DND-41 (cell line): ENCODE measurements around the gene NEURL3.

ENCODE experiments used
- ATAC-seq: fragments of 200-7000 bp; cut with Tn5 transposase; 3 replicates; pipeline ENCODE4 v1.9.1; 2021; ENCODE audit warnings: low read depth; ENCODE audit not compliant: insufficient read depth
- DNase-seq: peaks from one replicate; pipeline ENCODE4 v3.0.0-alpha.2; 2020
- H2AFZ ChIP-seq: 2 replicates; pipeline ENCODE4 v1.6.0; 2012; ENCODE audit warnings: low read depth, low read length
- H3K27ac ChIP-seq: 2 replicates; pipeline ENCODE4 v1.5.1; 2012; ENCODE audit warnings: low read length, inconsistent platforms
- H3K27me3 ChIP-seq: fragments of 200-600 bp; sonication (generic); 2 replicates; pipeline ENCODE4 v1.6.0; 2012; ENCODE audit warnings: low read length, mild to moderate bottlenecking, inconsistent platforms; ENCODE audit not compliant: insufficient read depth, poor library complexity
- H3K36me3 ChIP-seq: 2 replicates; pipeline ENCODE4 v1.5.1; 2012; ENCODE audit warnings: low read length, inconsistent platforms; ENCODE audit not compliant: insufficient read depth
- H3K4me1 ChIP-seq: 2 replicates; pipeline ENCODE4 v1.5.1; 2012; ENCODE audit warnings: mild to moderate bottlenecking, low read length; ENCODE audit not compliant: insufficient read depth
- H3K4me2 ChIP-seq: 2 replicates; pipeline ENCODE4 v1.6.0; 2012; ENCODE audit warnings: mild to moderate bottlenecking, moderate library complexity, low read length, inconsistent platforms; ENCODE audit not compliant: insufficient read depth
- H3K4me3 ChIP-seq, 2 experiments: fragments of 200-600 bp in 1 of 2; shearing (Covaris generic) in 1 of 2; 2 replicates each; pipeline ENCODE4 v1.5.1; 2012 to 2016; ENCODE audit warnings: inconsistent platforms in 2 of 2, low read length in 2 of 2, mild to moderate bottlenecking in 2 of 2, low read depth in 1 of 2, moderate library complexity in 1 of 2
- H3K79me2 ChIP-seq: 2 replicates; pipeline ENCODE4 v1.6.0; 2012; ENCODE audit warnings: low read length, inconsistent platforms; ENCODE audit not compliant: insufficient read depth
- H3K9ac ChIP-seq: 2 replicates; pipeline ENCODE4 v1.6.0; 2012; ENCODE audit warnings: low read depth, mild to moderate bottlenecking, inconsistent platforms, low read length, moderate library complexity
- H3K9me3 ChIP-seq: 2 replicates; pipeline ENCODE4 v1.5.1; 2012; ENCODE audit warnings: low read length, moderate library complexity, mild to moderate bottlenecking, inconsistent platforms; ENCODE audit not compliant: insufficient read depth, severe bottlenecking
- H4K20me1 ChIP-seq: 2 replicates; pipeline ENCODE4 v1.6.0; 2012; ENCODE audit warnings: low read length; ENCODE audit not compliant: insufficient read depth
- CTCF ChIP-seq: IDR thresholded peaks from 2 replicates; pipeline ENCODE4 v1.5.1; 2012; ENCODE audit warnings: borderline replicate concordance, low read length, moderate library complexity, mild to moderate bottlenecking; ENCODE audit not compliant: poor library complexity, severe bottlenecking; ENCODE audit errors: extremely low read depth
- EZH2 ChIP-seq: IDR thresholded peaks from 3 replicates; pipeline ENCODE4 v1.6.1; 2012; ENCODE audit warnings: borderline replicate concordance, low read depth, mild to moderate bottlenecking, moderate library complexity, low read length, inconsistent platforms; ENCODE audit not compliant: severe bottlenecking

NEURL3 gene

GRCh38 chr2:96536445-96537065 lies 31.4 kb upstream of the NEURL3 start, which contains the start of gene ARID5A:
Gene ARID5A, plus strand, starts transcription at chr2:96536752. Its CDS starts 75 bp downstream, at chr2:96536827.
- Histone ChIP-seq H3K4me2 (peak within 1 kb of the TSS; percentile 91), H3K27me3 (no peaks in the 10 kb centered on the region), H3K36me3 (peaks cover 10% of the 10 kb centered on the region), H3K79me2 (peaks cover 32% of the 10 kb centered on the region), H3K9me3 (no peaks in the 10 kb centered on the region), H2AFZ (peak within 1 kb of the TSS; percentile 67), H3K4me1 (peaks cover 53% of the 10 kb centered on the region), H3K27ac (peak within 1 kb of the TSS; percentile 76), H3K4me3 (peak within 1 kb of the TSS; percentile 54 to 68), H3K9ac (peak within 1 kb of the TSS; percentile 84), H4K20me1 (peaks cover 38% of the 10 kb centered on the region)
- peak; percentile 93 for DNase-seq
- no peak for TF ChIP-seq CTCF
- no peak for TF ChIP-seq EZH2
- ATAC-seq: peak; percentile 71

GRCh38 chr2:96535331-96535730 lies 30.2 kb upstream of the NEURL3 start:
- DNase-seq (no peak), ATAC-seq (no peak)
- TF ChIP-seq EZH2 (no peak), CTCF (no peak)
- no peak overlapping the region for H2AFZ ChIP-seq
- H3K79me2 ChIP-seq: peaks cover 25% of the 10 kb centered on the region
- peaks cover 6% of the 10 kb centered on the region; the same call in 1 of the 2 replicates for H3K36me3 ChIP-seq
- no peak overlapping the region for H3K4me2 ChIP-seq
- H3K27ac ChIP-seq: no peak overlapping the region
- H3K9ac ChIP-seq: no peak overlapping the region
- H3K27me3 ChIP-seq: no peaks in the 10 kb centered on the region
- peaks cover 33% of the 10 kb centered on the region for H4K20me1 ChIP-seq
- H3K4me1 ChIP-seq: peaks cover 61% of the 10 kb centered on the region
- no peaks in the 10 kb centered on the region for H3K9me3 ChIP-seq
- no peak overlapping the region for H3K4me3 ChIP-seq

GRCh38 chr2:96534701-96535181 lies 29.6 kb upstream of the NEURL3 start:
- ATAC-seq (no peak), DNase-seq (no peak)
- TF ChIP-seq EZH2: no peak
- TF ChIP-seq CTCF: no peak
- H4K20me1 ChIP-seq: peaks cover 27% of the 10 kb centered on the region
- no peak overlapping the region for H3K27ac ChIP-seq
- no peak overlapping the region for H2AFZ ChIP-seq
- H3K4me3 ChIP-seq: no peak overlapping the region
- no peak overlapping the region for H3K9ac ChIP-seq
- peaks cover 2% of the 10 kb centered on the region; the same call in 1 of the 2 replicates for H3K36me3 ChIP-seq
- peaks cover 55% of the 10 kb centered on the region for H3K4me1 ChIP-seq
- H3K79me2 ChIP-seq: peaks cover 20% of the 10 kb centered on the region
- no peak overlapping the region for H3K4me2 ChIP-seq
- H3K27me3 ChIP-seq: no peaks in the 10 kb centered on the region
- no peaks in the 10 kb centered on the region for H3K9me3 ChIP-seq
